ENCODE data around the gene SMARCC1.
"Not testable (repeated sequence)": the region's sequence is repeated elsewhere in the genome, so short reads cannot be mapped to it uniquely, and the experiment has no call there.

Gene SMARCC1

GRCh38 chr3:47781685-47782445 lies at the start of gene SMARCC1 (continued):
- TF ChIP-seq OVOL3 (tag by site-specific recombination; IDR thresholded peaks at IDR 0.05), result no peak
- TF ChIP-seq ZNF600 (tag by site-specific recombination; IDR thresholded peaks at IDR 0.05), result peak; percentile 90
- no peak for TF ChIP-seq ZNF23 (tag by site-specific recombination; IDR thresholded peaks at IDR 0.05; ENCODE audit: borderline replicate concordance)
- TF ChIP-seq, protein P1, sequence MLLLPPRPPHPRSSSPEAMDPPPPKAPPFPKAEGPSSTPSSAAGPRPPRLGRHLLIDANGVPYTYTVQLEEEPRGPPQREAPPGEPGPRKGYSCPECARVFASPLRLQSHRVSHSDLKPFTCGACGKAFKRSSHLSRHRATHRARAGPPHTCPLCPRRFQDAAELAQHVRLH (tag by site-specific recombination; IDR thresholded peaks at IDR 0.05), result no peak
- no peak for TF ChIP-seq ZFP37 (tag by site-specific recombination; IDR thresholded peaks at IDR 0.05)
- TF ChIP-seq IKZF3 (tag by site-specific recombination; IDR thresholded peaks at IDR 0.05), result 0 out of 2 replicates have a peak, but pooled peaks have one; percentile 32
- TF ChIP-seq ZNF24 (tag by site-specific recombination; IDR thresholded peaks at IDR 0.05), result peak; percentile 82
- TF ChIP-seq ZSCAN23 (tag by site-specific recombination; IDR thresholded peaks at IDR 0.05), result no peak
- no peak for TF ChIP-seq GFI1B (tag by site-specific recombination; IDR thresholded peaks at IDR 0.05)
- TF ChIP-seq ZBTB1 (tag by site-specific recombination; IDR thresholded peaks at IDR 0.05), result no peak
- TF ChIP-seq ZBTB20 (tag by site-specific recombination; IDR thresholded peaks at IDR 0.05), result peak; percentile 95
- TF ChIP-seq ZFHX2 (tag by site-specific recombination; conservative IDR thresholded peaks at IDR 0.05), result peak; percentile 83
- TF ChIP-seq CTCF (tag by site-specific recombination; IDR thresholded peaks at IDR 0.05), result peak; percentile 33; the same call in 1 of the 2 replicates
- no peak for TF ChIP-seq ZNF292 (tag by site-specific recombination; IDR thresholded peaks at IDR 0.05; ENCODE audit: borderline replicate concordance, low read depth)
- TF ChIP-seq, protein P2, sequence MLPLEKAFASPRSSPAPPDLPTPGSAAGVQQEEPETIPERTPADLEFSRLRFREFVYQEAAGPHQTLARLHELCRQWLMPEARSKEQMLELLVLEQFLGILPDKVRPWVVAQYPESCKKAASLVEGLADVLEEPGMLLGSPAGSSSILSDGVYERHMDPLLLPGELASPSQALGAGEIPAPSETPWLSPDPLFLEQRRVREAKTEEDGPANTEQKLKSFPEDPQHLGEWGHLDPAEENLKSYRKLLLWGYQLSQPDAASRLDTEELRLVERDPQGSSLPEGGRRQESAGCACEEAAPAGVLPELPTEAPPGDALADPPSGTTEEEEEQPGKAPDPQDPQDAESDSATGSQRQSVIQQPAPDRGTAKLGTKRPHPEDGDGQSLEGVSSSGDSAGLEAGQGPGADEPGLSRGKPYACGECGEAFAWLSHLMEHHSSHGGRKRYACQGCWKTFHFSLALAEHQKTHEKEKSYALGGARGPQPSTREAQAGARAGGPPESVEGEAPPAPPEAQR (tag by site-specific recombination; IDR thresholded peaks at IDR 0.05), result no peak
- no peak for TF ChIP-seq ZBTB8A (tag by site-specific recombination; IDR thresholded peaks at IDR 0.05)
- TF ChIP-seq ZFP69B (tag by site-specific recombination; IDR thresholded peaks at IDR 0.05), result 0 out of 2 replicates have a peak, but pooled peaks have one; percentile 17
- TF ChIP-seq KLF8 (tag by site-specific recombination; IDR thresholded peaks at IDR 0.05), result 0 out of 2 replicates have a peak, but pooled peaks have one; percentile 33
- no peak for TF ChIP-seq ZNF366 (tag by site-specific recombination; conservative IDR thresholded peaks at IDR 0.05)
- TF ChIP-seq ZNF341 (tag by site-specific recombination; IDR thresholded peaks at IDR 0.05; ENCODE audit: low read depth), result peak; percentile 94
- TF ChIP-seq HOXD13 (CRISPR knock-in tag; IDR thresholded peaks at IDR 0.05; ENCODE audit: borderline replicate concordance), result no peak
- TF ChIP-seq ZNF510 (tag by site-specific recombination; IDR thresholded peaks at IDR 0.05; ENCODE audit: insufficient replicate concordance), result no peak
- TF ChIP-seq ZSCAN16 (tag by site-specific recombination; IDR thresholded peaks at IDR 0.05), result no peak
- TF ChIP-seq, protein P3, sequence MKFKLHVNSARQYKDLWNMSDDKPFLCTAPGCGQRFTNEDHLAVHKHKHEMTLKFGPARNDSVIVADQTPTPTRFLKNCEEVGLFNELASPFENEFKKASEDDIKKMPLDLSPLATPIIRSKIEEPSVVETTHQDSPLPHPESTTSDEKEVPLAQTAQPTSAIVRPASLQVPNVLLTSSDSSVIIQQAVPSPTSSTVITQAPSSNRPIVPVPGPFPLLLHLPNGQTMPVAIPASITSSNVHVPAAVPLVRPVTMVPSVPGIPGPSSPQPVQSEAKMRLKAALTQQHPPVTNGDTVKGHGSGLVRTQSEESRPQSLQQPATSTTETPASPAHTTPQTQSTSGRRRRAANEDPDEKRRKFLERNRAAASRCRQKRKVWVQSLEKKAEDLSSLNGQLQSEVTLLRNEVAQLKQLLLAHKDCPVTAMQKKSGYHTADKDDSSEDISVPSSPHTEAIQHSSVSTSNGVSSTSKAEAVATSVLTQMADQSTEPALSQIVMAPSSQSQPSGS (tag by site-specific recombination; IDR thresholded peaks at IDR 0.05; ENCODE audit: low read depth), result no peak
- TF ChIP-seq SCRT1 (tag by site-specific recombination; IDR thresholded peaks at IDR 0.05; ENCODE audit: borderline replicate concordance), result no peak
- no peak for TF ChIP-seq ZNF624 (tag by site-specific recombination; IDR thresholded peaks at IDR 0.05)
- TF ChIP-seq ZNF558 (tag by site-specific recombination; IDR thresholded peaks at IDR 0.05), result no peak
- TF ChIP-seq KLF16 (tag by site-specific recombination; IDR thresholded peaks at IDR 0.05), result peak; percentile 60; the same call in 1 of the 2 replicates
- TF ChIP-seq ZNF350 (tag by site-specific recombination; IDR thresholded peaks at IDR 0.05), result no peak
- TF ChIP-seq ZNF660 (tag by site-specific recombination; IDR thresholded peaks at IDR 0.05), result peak; percentile 46
- no peak for TF ChIP-seq MZF1 (tag by site-specific recombination; IDR thresholded peaks at IDR 0.05; ENCODE audit: borderline replicate concordance)

DNA sequence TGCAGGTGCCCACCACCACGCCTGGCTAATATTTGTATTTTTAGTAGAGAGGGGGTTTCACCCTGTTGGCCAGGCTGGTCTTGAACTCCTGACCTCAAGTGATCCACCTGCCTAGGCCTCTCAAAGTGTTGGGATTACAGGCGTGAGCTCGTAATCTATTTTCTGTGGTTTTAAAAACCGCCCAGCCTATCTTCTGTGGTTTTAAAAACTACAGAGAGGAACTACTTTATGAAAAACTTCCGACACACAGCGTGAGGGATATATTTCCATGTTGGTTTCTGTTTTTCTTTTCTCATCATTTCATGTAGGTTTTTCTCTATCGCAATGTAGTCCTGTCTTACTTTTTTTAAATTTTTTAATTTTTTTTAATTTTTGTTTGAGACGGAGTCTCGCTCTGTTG lies 47.8 kb upstream of the SMARCC1 start:
- CTCF ChIA-PET, result not testable (repeated sequence)

More for the DNA sequence above, 47.8 kb upstream of the SMARCC1 start:
- H3K27ac ChIP-seq (ENCODE audit: extremely low read depth, low read depth, low read length); H3K4me1 ChIP-seq (ENCODE audit: control insufficient read depth, insufficient read depth, low read length); POLR2A ChIA-PET; H3K4me3 ChIP-seq (ENCODE audit: low read depth, low read length); H3K9me3 ChIP-seq (ENCODE audit: control insufficient read depth, insufficient read depth, low read depth, low read length): not testable (repeated sequence)
- peaks cover 46 to 80% of the 10 kb centered on the region in 2 experiments for H3K36me3 ChIP-seq (ENCODE audit: control insufficient read depth in 2 of 2, insufficient read depth in 1 of 2, low read length in 2 of 2)
